ENCODE results near the gene TMEM266.

GRCh38 chr15:76158226-76158625, 98.4 kb downstream of the TMEM266 start:
- TF ChIP-seq CTCF (IDR thresholded peaks at IDR 0.05 in 8 of 11, conservative IDR thresholded peaks at IDR 0.05 in 3 of 11) (no peak), POLR2A (IDR thresholded peaks at IDR 0.05) (no peak)

Measured in spleen (tissue), 7 donors.